Activated CD4-positive, alpha-beta T cell treated with anti-CD3 and anti-CD28 coated beads for 36 hours (primary cell): ENCODE measurements around the gene MAP1LC3B2. TPM values are rescaled to one million over a fixed set of nuclear protein-coding genes. Genes with fewer than 3 reads are reported as not detected.

Experiments used
- ATAC-seq: fragments of 200-7000 bp; cut with Tn5 transposase; one replicate; pipeline ENCODE4 v1.10.0; 2021; ENCODE audit warnings: mild to moderate bottlenecking, moderate library complexity
- CTCF ChIA-PET: fragments of 350-600 bp; sonication (Branson Sonifier 250); formaldehyde crosslinking; loops from one replicate; lab custom pipeline; 2021; ENCODE audit warnings: antibody characterized with exemption; lab: Charles Lee
- POLR2A ChIA-PET: fragments of 350-600 bp; sonication (Branson Sonifier 250); formaldehyde crosslinking; loops from one replicate; lab custom pipeline; 2021; ENCODE audit warnings: antibody characterized with exemption, inconsistent platforms; lab: Charles Lee
- DNase-seq: peaks from one replicate; pipeline ENCODE4 v3.0.0-alpha.2; 2020
- H3K27ac Mint-ChIP-seq: one replicate; pipeline ENCODE4 v1.8.0; 2021; ENCODE audit warnings: mixed read lengths
- H3K27me3 Mint-ChIP-seq: one replicate; pipeline ENCODE4 v1.8.0; 2021; ENCODE audit warnings: mixed read lengths
- H3K36me3 Mint-ChIP-seq: one replicate; pipeline ENCODE4 v1.8.0; 2021; ENCODE audit warnings: low read depth, mixed read lengths
- H3K4me1 Mint-ChIP-seq: one replicate; pipeline ENCODE4 v1.8.0; 2021; ENCODE audit warnings: mixed read lengths
- H3K4me3 Mint-ChIP-seq: one replicate; pipeline ENCODE4 v1.8.0; 2021; ENCODE audit warnings: mild to moderate bottlenecking, moderate library complexity, mixed read lengths
- H3K9me3 Mint-ChIP-seq: one replicate; pipeline ENCODE4 v1.8.0; 2021; ENCODE audit warnings: low read depth, mixed read lengths
- intact Hi-C, 2 experiments: fragments of 100-400 bp; cut with DNase I in 1 of 2; cut with micrococcal nuclease in 1 of 2; formaldehyde crosslinking; loops; one replicate each; pipeline versions ENCODE4 v1.14.2 to v1.15.1; 2022 to 2024; cut with DNase I, micrococcal nuclease
- total RNA-seq, 2 experiments: library from RNA; stranded (reverse); gene quantifications; one replicate each; pipeline ENCODE4 v1.2.3, GENCODE V29; 2021

The MAP1LC3B2 gene
- total RNA-seq, 2 experiments from 2014 or later: 1.8 TPM; not detected in 1

- Mint-ChIP-seq H3K4me1 (peaks cover 15% of the 10 kb centered on the region), H3K4me3 (no peak overlapping the region), H3K9me3 (peaks cover 6% of the 10 kb centered on the region), H3K27me3 (no peaks in the 10 kb centered on the region), H3K27ac (no peak overlapping the region), H3K36me3 (no peaks in the 10 kb centered on the region)
- no peak for DNase-seq
- POLR2A ChIA-PET: no interaction called here
- no peak for ATAC-seq
- CTCF ChIA-PET: interaction anchor here (0.6 to 1.3 kb wide), 3 partner anchors 61 to 1332 kb away, joined by 3 to 4 read pairs (median 3); no protein-coding TSS in a partner anchor
- intact Hi-C loops: no loop called here
These were observed 29.3 kb downstream of the MAP1LC3B2 start for GRCh38 chr12:116588390-116589028.

- no peaks in the 10 kb centered on the region for H3K27me3 Mint-ChIP-seq
- intact Hi-C loops: no loop called here
- ATAC-seq (no peak), DNase-seq (no peak)
- peaks cover 22% of the 10 kb centered on the region for H3K4me1 Mint-ChIP-seq
- peaks cover 6% of the 10 kb centered on the region for H3K9me3 Mint-ChIP-seq
- POLR2A ChIA-PET: no interaction called here
- no peak overlapping the region for H3K4me3 Mint-ChIP-seq
- CTCF ChIA-PET: no interaction called here
- H3K27ac Mint-ChIP-seq: no peak overlapping the region
- no peaks in the 10 kb centered on the region for H3K36me3 Mint-ChIP-seq
These were observed 30.4 kb downstream of the MAP1LC3B2 start for GRCh38 chr12:116589581-116589980.

- DNase-seq (no peak), ATAC-seq (no peak)
- Mint-ChIP-seq H3K36me3 (no peaks in the 10 kb centered on the region), H3K9me3 (no peaks in the 10 kb centered on the region), H3K4me1 (peaks cover 28% of the 10 kb centered on the region), H3K4me3 (no peak overlapping the region), H3K27me3 (no peaks in the 10 kb centered on the region), H3K27ac (no peak overlapping the region)
- intact Hi-C loops: no loop called here
- CTCF ChIA-PET: interaction anchor here (0.6 kb wide), 1 partner anchor 15 kb away, joined by 3 read pairs; no protein-coding TSS in a partner anchor
- POLR2A ChIA-PET: no interaction called here
These were observed 31.4 kb downstream of the MAP1LC3B2 start for GRCh38 chr12:116590561-116590960.

GRCh38 chr12:116591855-116592637, 32.9 kb downstream of the MAP1LC3B2 start:
- Mint-ChIP-seq H3K27ac (no peak overlapping the region), H3K4me1 (peaks cover 32% of the 10 kb centered on the region), H3K4me3 (no peak overlapping the region), H3K9me3 (no peaks in the 10 kb centered on the region), H3K36me3 (no peaks in the 10 kb centered on the region), H3K27me3 (no peaks in the 10 kb centered on the region)
- intact Hi-C loops: no loop called here
- CTCF ChIA-PET: no interaction called here
- DNase-seq (no peak), ATAC-seq (no peak)
- POLR2A ChIA-PET: no interaction called here

GRCh38 chr12:116592731-116593130, 33.5 kb downstream of the MAP1LC3B2 start:
- no peak overlapping the region for H3K4me3 Mint-ChIP-seq
- no peak overlapping the region for H3K27ac Mint-ChIP-seq
- POLR2A ChIA-PET: no interaction called here
- ATAC-seq (no peak), DNase-seq (peak; percentile 16)
- peaks cover 32% of the 10 kb centered on the region for H3K4me1 Mint-ChIP-seq
- no peaks in the 10 kb centered on the region for H3K9me3 Mint-ChIP-seq
- H3K36me3 Mint-ChIP-seq: no peaks in the 10 kb centered on the region
- H3K27me3 Mint-ChIP-seq: no peaks in the 10 kb centered on the region
- CTCF ChIA-PET: no interaction called here
- intact Hi-C loops: no loop called here

GRCh38 chr12:116594325-116595038, 35.3 kb downstream of the MAP1LC3B2 start:
- CTCF ChIA-PET: interaction anchor here (0.5 to 0.6 kb wide), 2 partner anchors 110 to 571 kb away, joined by 3 read pairs; no protein-coding TSS in a partner anchor
- H3K4me1 Mint-ChIP-seq: peaks cover 32% of the 10 kb centered on the region
- POLR2A ChIA-PET: no interaction called here
- DNase-seq (peak; percentile 61), ATAC-seq (peak; percentile 94)
- no peaks in the 10 kb centered on the region for H3K27me3 Mint-ChIP-seq
- no peaks in the 10 kb centered on the region for H3K9me3 Mint-ChIP-seq
- intact Hi-C loops: loop anchor here (2.0 to 5.0 kb wide), 4 partner anchors 36 to 597 kb away; partner anchors contain the start of genes MAP1LC3B2 (in 1 of the 2) and MED13L (in 1 of the 2)
- no peak overlapping the region for H3K4me3 Mint-ChIP-seq
- H3K36me3 Mint-ChIP-seq: no peaks in the 10 kb centered on the region
- peak overlapping the region; percentile 86 for H3K27ac Mint-ChIP-seq

GRCh38 chr12:116595186-116595585, 36.0 kb downstream of the MAP1LC3B2 start:
- intact Hi-C loops: loop anchor here (2.0 to 5.0 kb wide), 4 partner anchors 36 to 598 kb away; partner anchors contain the start of genes MAP1LC3B2 (in 1 of the 2) and MED13L (in 1 of the 2)
- ATAC-seq: no peak
- no peak for DNase-seq
- Mint-ChIP-seq H3K36me3 (no peaks in the 10 kb centered on the region), H3K27ac (no peak overlapping the region), H3K4me1 (peaks cover 35% of the 10 kb centered on the region), H3K27me3 (no peaks in the 10 kb centered on the region), H3K9me3 (no peaks in the 10 kb centered on the region), H3K4me3 (no peak overlapping the region)
- ChIA-PET CTCF (interaction anchor here (0.6 kb wide), 1 partner anchor 571 kb away, joined by 3 read pairs; no protein-coding TSS in a partner anchor), POLR2A (no interaction called here)

GRCh38 chr12:116595672-116596071, 36.5 kb downstream of the MAP1LC3B2 start:
- no peak overlapping the region for H3K27ac Mint-ChIP-seq
- POLR2A ChIA-PET: no interaction called here
- H3K27me3 Mint-ChIP-seq: no peaks in the 10 kb centered on the region

GRCh38 chr12:116597886-116598285, 38.7 kb downstream of the MAP1LC3B2 start:
- H3K4me3 Mint-ChIP-seq: no peak overlapping the region
- ChIA-PET CTCF (interaction anchor here (0.6 kb wide), 1 partner anchor 535 kb away, joined by 3 read pairs; no protein-coding TSS in a partner anchor), POLR2A (interaction anchor here (0.6 kb wide), 1 partner anchor 322 kb away, joined by 3 read pairs; no protein-coding TSS in a partner anchor)
- H3K9me3 Mint-ChIP-seq: no peaks in the 10 kb centered on the region
- intact Hi-C loops: loop anchor here in 1 of 2 experiments (5.0 kb wide), 3 partner anchors 321 to 601 kb away; partner anchors contain the start of gene MED13L
- H3K27me3 Mint-ChIP-seq: no peaks in the 10 kb centered on the region
- ATAC-seq: no peak
- peaks cover 26% of the 10 kb centered on the region for H3K4me1 Mint-ChIP-seq
- H3K36me3 Mint-ChIP-seq: no peaks in the 10 kb centered on the region
- DNase-seq: no peak
- no peak overlapping the region for H3K27ac Mint-ChIP-seq

More at GRCh38 chr12:116595672-116596071, 36.5 kb downstream of the MAP1LC3B2 start:
- H3K36me3 Mint-ChIP-seq: no peaks in the 10 kb centered on the region
- DNase-seq (no peak), ATAC-seq (no peak)
- CTCF ChIA-PET: interaction anchor here (0.6 to 1.1 kb wide), 2 partner anchors 36 to 594 kb away, joined by 3 to 5 read pairs; partner anchors contain the start of gene MAP1LC3B2
- intact Hi-C loops: loop anchor here (2.0 to 5.0 kb wide), 4 partner anchors 37 to 598 kb away; partner anchors contain the start of genes MAP1LC3B2 (in 1 of the 2) and MED13L (in 1 of the 2)
- peaks cover 35% of the 10 kb centered on the region for H3K4me1 Mint-ChIP-seq
- H3K9me3 Mint-ChIP-seq: no peaks in the 10 kb centered on the region
- no peak overlapping the region for H3K4me3 Mint-ChIP-seq

GRCh38 chr12:116598311-116599284, 39.4 kb downstream of the MAP1LC3B2 start:
- intact Hi-C loops: loop anchor here (1.0 to 5.0 kb wide), 6 partner anchors 321 to 601 kb away; partner anchors contain the start of gene MED13L (in 2 of the 2)

More at GRCh38 chr12:116598311-116599284, 39.4 kb downstream of the MAP1LC3B2 start:
- ChIA-PET POLR2A (no interaction called here), CTCF (interaction anchor here (0.7 to 2.3 kb wide), 7 partner anchors 38 to 600 kb away, joined by 3 to 7 read pairs (median 3); no protein-coding TSS in a partner anchor)
- Mint-ChIP-seq H3K27me3 (no peaks in the 10 kb centered on the region), H3K4me1 (peaks cover 26% of the 10 kb centered on the region), H3K4me3 (no peak overlapping the region), H3K27ac (no peak overlapping the region), H3K9me3 (no peaks in the 10 kb centered on the region), H3K36me3 (no peaks in the 10 kb centered on the region)
- DNase-seq (no peak), ATAC-seq (no peak)
